NCI-H226 (cell line): ENCODE results near the gene TAPT1.
"Not testable (repeated sequence)": the region's sequence is repeated elsewhere in the genome, so short reads cannot be mapped to it uniquely, and the experiment has no call there.

Source experiments
- DNase-seq: peaks from one replicate; pipeline ENCODE4 v3.0.0-alpha.2; 2015

TAPT1 gene

DNA sequence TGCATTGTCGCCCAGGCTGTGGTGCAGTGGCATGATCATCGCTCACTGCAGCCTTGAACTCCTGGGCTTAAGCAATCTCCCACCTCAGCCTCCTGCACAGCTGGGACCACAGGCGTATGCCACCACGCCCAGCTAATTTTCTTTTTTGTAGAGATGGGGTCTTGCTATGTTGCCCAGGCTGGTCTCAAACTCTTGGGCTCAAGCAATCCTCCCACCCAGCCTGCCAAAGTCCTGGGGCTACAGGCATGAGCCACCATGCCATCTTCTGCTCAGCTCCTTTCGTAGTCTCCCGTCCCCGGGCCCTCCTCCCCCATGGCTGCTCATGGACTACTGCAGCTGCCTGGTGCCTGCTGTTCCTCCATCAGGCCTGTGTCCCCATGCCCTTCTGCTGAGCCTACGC lies 58.1 kb downstream of the TAPT1 start:
- no peak for DNase-seq

DNA sequence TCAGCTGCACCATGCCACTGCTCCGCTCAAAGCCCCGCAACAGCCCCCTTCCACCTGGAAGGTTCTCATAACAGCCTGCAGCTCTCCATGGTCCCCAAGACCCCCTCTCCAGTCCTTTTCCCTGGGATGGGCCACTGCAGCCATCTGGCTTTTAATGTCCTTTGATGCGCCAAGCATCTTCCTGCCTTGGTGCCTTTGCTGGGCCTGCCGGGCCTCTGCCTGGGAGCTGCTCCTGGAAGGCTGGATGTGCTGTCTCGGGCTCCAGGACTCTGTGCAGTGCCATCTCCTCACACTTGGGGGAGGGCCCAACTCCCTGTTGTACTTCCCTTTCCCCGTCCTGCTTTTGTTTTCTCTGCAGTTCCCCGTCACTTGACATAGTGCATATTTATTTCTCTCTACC lies 60.3 kb downstream of the TAPT1 start:
- no peak for DNase-seq

DNA sequence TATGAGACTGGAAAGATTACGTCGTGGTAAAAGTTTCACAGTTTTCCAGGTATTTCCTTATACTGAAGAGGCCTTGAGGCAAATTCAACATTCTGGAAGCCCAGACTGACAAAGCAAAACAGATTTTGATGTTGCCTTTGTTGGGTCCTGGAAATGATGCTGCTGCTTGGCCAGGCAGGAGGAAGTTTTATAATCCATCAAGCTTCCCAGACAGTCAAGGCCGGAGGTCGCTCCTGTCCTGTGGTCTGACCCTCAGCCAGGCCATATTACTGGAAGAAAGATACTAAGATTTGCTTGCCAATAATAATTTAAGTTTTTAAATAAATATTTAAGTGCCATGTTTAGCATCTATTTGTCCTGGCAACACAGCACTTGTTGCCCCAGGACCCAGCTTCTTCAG lies 63.4 kb downstream of the TAPT1 start:
- DNase-seq, result no peak

- DNase-seq, result no peak
Measured at GRCh38 chr4:16161851-16162408, 64.3 kb downstream of the TAPT1 start.

- no peak for DNase-seq
Measured at GRCh38 chr4:16160457-16160856, 65.8 kb downstream of the TAPT1 start.

DNA sequence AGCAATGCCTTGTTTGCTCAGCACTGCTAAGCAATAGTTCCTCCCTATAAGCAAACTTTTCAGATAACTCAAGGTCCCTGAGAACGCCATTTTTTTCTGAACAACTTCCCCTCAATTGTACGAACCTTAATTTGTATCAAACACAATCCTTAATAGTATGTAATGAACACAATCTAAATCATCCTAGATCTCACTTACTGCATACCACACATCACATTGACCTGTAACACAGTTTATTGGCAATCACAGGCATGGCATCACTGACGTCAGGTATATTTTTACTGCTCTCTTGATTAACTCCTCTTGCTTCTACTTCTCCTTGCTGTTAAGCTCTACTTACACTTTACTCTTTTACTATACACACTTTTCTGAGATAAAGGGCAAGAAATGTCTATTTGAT lies 67.0 kb downstream of the TAPT1 start:
- DNase-seq, result no peak

DNA sequence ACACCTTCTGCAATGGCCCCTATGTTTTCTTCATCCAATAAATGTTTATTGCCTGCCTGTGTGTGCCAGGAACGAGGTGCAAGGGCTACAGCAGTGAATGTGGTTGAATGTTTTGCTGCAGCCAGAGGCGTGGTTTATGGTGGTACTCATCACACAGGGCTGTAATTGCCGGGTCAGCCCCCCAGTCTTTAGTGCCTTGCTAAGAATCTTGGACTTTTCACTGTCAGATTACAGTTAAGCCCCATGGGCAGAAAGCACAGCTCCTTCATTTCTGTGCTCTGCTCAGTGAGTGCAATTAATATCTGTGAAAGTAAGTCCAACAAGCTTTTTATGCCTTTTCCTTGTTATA lies 67.8 kb downstream of the TAPT1 start:
- DNase-seq, result no peak

GRCh38 chr4:16157609-16158503 lies 68.4 kb downstream of the TAPT1 start:
- no peak for DNase-seq

DNA sequence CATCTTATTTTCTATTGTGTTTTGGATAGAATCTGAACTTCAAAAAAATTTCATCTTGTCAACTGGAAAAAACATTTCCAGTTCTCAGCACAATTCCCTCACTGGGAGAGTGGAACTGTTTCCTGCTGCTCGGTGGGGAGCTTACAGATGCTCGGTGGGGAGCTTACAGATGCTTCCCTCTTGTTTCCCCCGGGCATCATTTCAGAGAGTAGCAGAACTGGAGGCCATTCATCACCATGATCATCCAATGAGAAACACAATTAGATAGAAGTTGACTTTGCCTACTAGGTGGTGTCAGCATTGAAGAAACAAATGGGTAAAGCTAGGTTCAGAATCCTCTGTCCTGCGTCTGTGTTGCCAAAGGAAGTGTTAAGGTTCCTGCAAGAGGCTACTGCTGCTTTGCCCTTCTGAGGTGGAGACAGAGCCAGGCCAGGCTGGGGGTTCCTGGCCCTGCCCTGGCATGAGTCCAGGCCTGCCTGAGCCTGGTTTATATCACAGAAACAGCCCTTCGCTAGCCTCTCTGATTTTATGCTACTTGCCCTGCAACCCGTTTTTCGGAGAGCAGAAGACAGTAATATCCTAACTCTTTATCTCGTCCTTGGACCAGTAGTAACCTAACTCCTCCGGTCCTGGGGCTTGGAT lies 70.6 kb downstream of the TAPT1 start:
- no peak for DNase-seq

DNA sequence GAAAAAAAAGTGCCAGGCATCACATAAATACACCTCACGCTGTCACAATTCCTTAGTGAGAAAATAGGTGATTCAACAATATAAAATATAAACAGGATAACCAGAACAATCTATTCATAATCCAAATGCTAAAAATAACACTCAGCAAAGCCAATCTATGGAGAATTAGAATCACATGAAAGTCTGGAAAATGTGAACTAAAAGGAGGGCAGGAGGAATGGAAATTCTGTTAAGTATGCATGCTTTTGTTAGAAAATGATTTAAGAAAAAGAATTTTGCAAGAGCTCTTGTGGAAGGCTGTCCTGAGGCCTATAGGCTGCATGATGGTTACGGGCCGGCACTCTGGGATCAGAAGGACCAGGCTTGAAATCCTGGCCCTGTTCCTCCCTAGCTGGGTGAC lies 71.8 kb downstream of the TAPT1 start:
- DNase-seq, result no peak

GRCh38 chr4:16150716-16151115 lies 75.6 kb downstream of the TAPT1 start:
- no peak for DNase-seq

DNA sequence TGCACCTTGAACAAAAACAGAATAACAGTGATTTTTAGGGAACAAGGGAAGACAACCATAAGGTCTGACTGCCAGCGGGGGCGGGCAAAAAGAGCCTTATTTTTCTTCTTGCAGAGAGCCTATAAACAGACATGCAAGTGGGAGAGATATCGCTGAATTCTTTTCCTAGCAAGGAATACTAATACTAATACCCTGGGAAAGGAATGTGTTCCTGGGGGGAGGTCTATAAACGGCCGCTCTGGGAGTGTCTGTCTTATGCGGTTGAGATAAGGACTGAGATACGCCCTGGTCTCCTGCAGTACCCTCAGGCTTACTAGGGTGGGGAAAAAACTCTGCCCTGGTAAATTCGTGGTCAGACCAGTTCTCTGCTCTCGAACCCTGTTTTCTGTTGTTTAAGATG lies 81.4 kb downstream of the TAPT1 start:
- not testable (repeated sequence) for DNase-seq

DNA sequence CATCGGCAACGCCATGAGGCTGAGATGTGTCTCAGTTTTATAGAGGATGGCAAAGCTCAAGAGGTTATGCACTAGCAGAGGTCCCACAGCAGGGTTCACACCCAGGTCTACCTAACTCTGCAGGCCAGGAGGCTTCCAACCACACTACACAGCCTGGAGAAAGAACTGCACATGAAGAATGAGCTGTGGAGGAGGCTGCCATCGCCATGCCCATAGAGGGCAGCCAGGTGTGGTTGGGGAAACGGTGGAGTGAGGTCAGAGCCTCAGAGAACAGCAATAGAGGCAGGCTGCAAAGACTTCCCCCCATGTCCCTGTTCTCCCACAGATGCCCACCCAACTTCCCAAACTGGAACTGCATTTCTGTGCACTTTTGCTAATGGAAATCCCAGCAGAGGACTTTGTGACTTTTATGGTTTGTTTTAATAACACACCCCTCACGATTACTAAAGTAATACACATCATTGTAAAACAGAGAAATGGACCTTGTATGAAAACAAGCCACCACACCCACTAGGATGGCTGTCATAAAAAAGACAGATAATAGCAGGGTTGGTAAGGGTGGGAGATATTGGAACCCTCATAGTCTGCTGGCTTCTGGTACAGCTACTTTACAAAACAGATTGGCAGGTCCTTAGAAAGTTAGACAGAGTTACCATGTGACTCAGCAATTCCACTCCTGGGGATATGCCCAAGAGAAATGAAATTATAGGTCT lies 83.5 kb downstream of the TAPT1 start:
- no peak for DNase-seq

DNA sequence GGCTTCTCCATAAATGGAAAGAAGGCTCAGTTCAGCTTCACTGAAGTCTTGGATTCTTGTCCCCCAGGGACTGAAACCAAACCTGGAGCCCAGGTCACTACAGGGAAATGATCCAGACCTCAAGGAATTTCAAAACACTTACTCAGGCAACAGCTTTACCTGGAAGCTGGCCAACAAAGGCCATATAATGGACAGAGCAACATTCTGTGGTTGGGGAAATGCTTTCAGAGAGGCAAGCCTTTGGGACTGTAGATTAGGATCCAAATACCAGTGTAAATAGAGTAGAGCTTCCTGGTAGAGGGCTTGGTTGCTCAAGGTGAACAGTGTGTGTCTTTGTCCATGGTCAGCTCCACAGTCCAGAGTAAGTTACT lies 85.4 kb downstream of the TAPT1 start:
- peak; percentile 89 for DNase-seq

DNA sequence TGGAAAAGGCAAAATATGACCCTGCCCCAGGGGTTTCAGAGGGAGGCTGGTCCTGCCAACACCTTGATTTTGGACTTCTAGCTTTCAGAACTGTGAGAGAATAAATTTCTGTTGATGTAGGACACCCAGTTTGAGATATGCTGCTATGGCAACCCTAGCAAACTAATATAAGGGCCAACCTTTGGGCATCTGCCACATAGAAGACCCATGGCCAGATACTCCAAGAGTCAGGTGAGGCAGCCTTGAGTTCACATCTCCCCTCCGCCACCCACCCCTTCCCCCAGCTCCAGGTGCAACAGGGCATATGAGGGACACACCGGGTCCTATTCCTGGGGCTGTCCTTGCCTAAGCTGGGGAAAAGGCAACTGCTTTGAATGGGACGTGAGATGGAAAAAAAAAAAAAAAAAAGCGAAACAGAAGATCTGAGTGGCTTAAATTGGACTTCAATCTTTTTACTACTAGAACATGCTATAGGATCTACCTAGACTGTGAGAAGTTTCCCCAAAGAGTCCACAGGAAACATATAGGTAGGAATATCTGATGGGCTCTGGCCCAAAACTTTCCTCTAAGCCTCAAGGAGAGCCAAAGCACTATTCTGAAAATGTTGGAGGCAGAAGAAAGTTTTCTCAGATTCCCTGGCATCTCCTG lies 85.9 kb downstream of the TAPT1 start:
- DNase-seq, result no peak

DNA sequence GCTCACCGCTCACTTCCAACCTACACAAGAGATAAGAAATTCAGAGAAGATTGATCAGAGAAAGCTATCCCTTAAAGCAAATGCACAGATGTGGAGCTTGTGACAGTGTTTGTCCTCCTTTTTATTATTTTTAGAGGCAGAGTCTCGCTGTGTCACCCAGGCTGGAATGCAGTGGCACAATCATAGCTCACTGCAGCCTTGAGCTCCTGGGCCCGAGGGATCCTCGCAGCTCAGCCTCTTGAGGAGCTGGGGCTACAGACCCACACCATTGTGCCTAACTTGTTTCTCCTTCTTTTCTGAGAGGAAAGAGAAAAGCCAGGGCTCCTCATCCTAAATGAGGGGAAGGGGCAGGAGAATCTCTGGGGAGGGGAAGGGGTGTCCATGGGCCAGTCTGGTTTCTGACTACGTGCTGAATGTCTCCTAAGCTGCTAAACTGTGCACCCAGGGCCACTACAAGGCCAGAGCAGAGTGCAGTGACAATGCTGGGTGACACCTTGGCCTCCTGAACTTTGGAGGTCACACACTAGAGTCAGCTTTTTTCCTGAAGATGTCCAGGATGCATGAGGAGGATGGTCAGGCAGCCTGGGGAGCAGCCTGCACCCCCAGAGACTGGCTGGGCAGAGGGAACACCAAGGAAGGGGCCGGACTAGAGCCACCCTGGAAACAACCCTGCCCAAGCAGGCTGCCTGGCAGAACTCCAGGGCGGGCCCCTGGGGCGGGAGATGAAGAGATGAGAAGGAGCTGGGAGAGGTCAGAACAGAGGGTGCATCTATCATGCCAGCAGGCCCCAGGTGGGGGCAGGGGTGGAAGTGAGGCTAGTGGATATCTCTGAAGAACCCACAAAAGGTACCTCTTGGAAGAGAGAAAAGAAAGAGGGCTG lies 87.0 kb downstream of the TAPT1 start:
- no peak for DNase-seq

- no peak for DNase-seq
Measured at GRCh38 chr4:16136827-16137226, 89.4 kb downstream of the TAPT1 start.

- no peak for DNase-seq
Measured at GRCh38 chr4:16136311-16136710, 90.0 kb downstream of the TAPT1 start.

- DNase-seq, result no peak
Measured at GRCh38 chr4:16133406-16133805, 92.9 kb downstream of the TAPT1 start.

DNA sequence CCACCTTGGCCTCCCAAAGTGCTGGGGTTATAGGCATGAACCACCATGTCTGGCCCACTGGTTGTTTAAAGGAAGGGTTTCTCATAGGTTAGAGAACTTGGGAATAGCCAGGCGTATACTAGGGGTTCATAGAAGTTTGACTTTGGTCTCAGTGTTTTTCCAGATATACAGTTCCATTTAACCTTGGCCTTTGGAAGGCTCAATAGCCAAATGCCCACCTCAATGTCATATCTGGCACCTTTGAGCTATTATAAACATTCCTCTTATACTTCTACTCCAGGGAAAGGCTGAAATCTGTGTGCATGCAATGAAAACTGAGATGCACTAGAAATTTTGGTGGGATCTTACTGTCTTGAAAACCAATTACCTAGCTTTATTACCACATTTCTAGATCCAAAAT lies 95.0 kb downstream of the TAPT1 start:
- no peak for DNase-seq

- no peak for DNase-seq
Measured at GRCh38 chr4:16129336-16129735, 96.9 kb downstream of the TAPT1 start.

DNA sequence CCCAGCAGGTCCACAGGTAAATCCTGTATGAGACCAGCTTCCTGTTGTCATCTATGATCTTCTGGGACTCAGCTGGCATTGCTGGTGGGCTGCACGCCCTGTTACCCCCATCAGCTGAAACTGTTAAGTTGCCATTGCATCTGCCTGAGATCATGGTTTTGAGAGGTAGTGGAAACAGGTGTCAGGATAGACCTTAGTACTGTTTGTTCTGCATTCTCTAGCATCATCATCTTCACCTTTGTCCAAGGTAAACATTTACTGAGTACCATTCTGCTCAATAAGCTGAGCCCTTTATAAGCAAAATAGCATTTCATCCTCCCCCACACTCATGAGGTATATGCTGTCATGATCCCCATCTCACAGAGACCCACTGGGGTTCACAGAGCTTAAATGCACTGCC lies 99.6 kb downstream of the TAPT1 start:
- no peak for DNase-seq
